H1 (cell line): ENCODE results near the gene CYP27C1. TPM values are rescaled to one million over a fixed set of nuclear protein-coding genes. Genes with fewer than 3 reads are reported as not detected.
"Not testable (repeated sequence)": the region's sequence is repeated elsewhere in the genome, so short reads cannot be mapped to it uniquely, and the experiment has no call there.

Experiments
- CTCF ChIA-PET: fragments of 300-600 bp; sonication (Branson Sonifier 250); formaldehyde crosslinking; loops from one replicate; lab custom pipeline; 2021; ENCODE audit not compliant: partially characterized antibody; lab: Charles Lee
- POLR2A ChIA-PET: fragments of 300-600 bp; sonication (Branson Sonifier 250); formaldehyde crosslinking; loops from one replicate; lab custom pipeline; 2021; ENCODE audit warnings: inconsistent platforms; ENCODE audit not compliant: partially characterized antibody; lab: Charles Lee
- DNase-seq, 2 experiments: peaks; one replicate each; pipeline versions ENCODE4 v3.0.0 to v3.0.0-alpha.2; 2010 to 2022; ENCODE audit warnings: low spot score in 2 of 2, low read depth in 1 of 2, mixed read lengths in 1 of 2
- FAIRE-seq: peaks from 2 replicates; lab custom pipeline; 2011; peaks lifted over from hg19 to GRCh38; lab: Jason Lieb, UNC
- H2AFZ ChIP-seq: 2 replicates; pipeline ENCODE4 v1.8.1; 2012; ENCODE audit warnings: low read length, inconsistent platforms
- H2AK5ac ChIP-seq: 2 replicates; pipeline ENCODE4 v1.6.1; 2013; ENCODE audit warnings: low read depth, low read length
- H2BK120ac ChIP-seq: replicated peaks from 2 replicates; pipeline ENCODE3; 2013; ENCODE audit warnings: low read depth, low read length, inconsistent platforms
- H2BK12ac ChIP-seq: 2 replicates; pipeline ENCODE4 v1.6.1; 2013; ENCODE audit warnings: low read depth, low read length
- H2BK15ac ChIP-seq: 2 replicates; pipeline ENCODE4 v1.6.1; 2013; ENCODE audit warnings: low read length
- H2BK20ac ChIP-seq: 2 replicates; pipeline ENCODE4 v1.6.1; 2013; ENCODE audit warnings: low read length
- H2BK5ac ChIP-seq: 2 replicates; pipeline ENCODE4 v1.6.1; 2013; ENCODE audit warnings: low read depth, low read length
- H3K14ac ChIP-seq: 2 replicates; pipeline ENCODE4 v1.6.1; 2013; ENCODE audit warnings: inconsistent platforms; ENCODE audit not compliant: insufficient read length
- H3K18ac ChIP-seq: 2 replicates; pipeline ENCODE4 v1.6.1; 2013; ENCODE audit warnings: low read length; ENCODE audit errors: extremely low read depth
- H3K23ac ChIP-seq: 2 replicates; pipeline ENCODE4 v1.6.1; 2013; ENCODE audit warnings: inconsistent platforms; ENCODE audit not compliant: insufficient read length
- H3K23me2 ChIP-seq: 2 replicates; pipeline ENCODE4 v1.6.1; 2013; ENCODE audit warnings: low read depth, low read length
- H3K27ac ChIP-seq: 2 replicates; pipeline ENCODE4 v1.6.1; 2011; ENCODE audit warnings: low read depth, low read length, inconsistent platforms
- H3K27me3 ChIP-seq, 4 experiments: replicated peaks in 1 of 4; 1 replicate in 1 of 4; 2 replicates in 3 of 4; pipeline versions ENCODE4 v1.6.1 to v1.8.1; 2011 to 2013; ENCODE audit warnings: low read length in 3 of 4, mild to moderate bottlenecking in 3 of 4, inconsistent platforms in 2 of 4, mixed read lengths in 2 of 4, moderate library complexity in 1 of 4; ENCODE audit not compliant: control insufficient read depth in 3 of 4, insufficient read depth in 3 of 4; ENCODE audit errors: extremely low read depth in 1 of 4
- H3K36me3 ChIP-seq, 4 experiments: 2 replicates each; pipeline versions ENCODE4 v1.6.1 to v1.8.1; 2011 to 2013; ENCODE audit warnings: mild to moderate bottlenecking in 4 of 4, low read length in 3 of 4, moderate library complexity in 2 of 4, control low read depth in 1 of 4, inconsistent platforms in 1 of 4; ENCODE audit not compliant: insufficient read depth in 4 of 4, control insufficient read depth in 2 of 4
- H3K4ac ChIP-seq: replicated peaks from 2 replicates; pipeline ENCODE3; 2013; ENCODE audit warnings: low read length, low read depth, mixed read lengths, inconsistent platforms; ENCODE audit not compliant: insufficient read length
- H3K4me1 ChIP-seq, 4 experiments: replicated peaks in 1 of 4; 1 replicate in 1 of 4; 2 replicates in 3 of 4; pipeline versions ENCODE4 v1.6.1 to v1.8.1; 2011 to 2013; ENCODE audit warnings: low read length in 3 of 4, inconsistent platforms in 2 of 4, mixed read lengths in 1 of 4; ENCODE audit not compliant: insufficient read depth in 4 of 4, control insufficient read depth in 3 of 4
- H3K4me2 ChIP-seq, 2 experiments: 2 replicates each; pipeline versions ENCODE4 v1.6.1 to v1.8.1; 2011 to 2013; ENCODE audit warnings: low read depth in 2 of 2, low read length in 2 of 2, control low read depth in 1 of 2, inconsistent platforms in 1 of 2, mild to moderate bottlenecking in 1 of 2; ENCODE audit not compliant: insufficient read depth in 1 of 2
- H3K4me3 ChIP-seq, 4 experiments: fragments of 200-600, 300-600 bp in 1 of 4; sonication (generic), shearing (Covaris generic), sonication (Bioruptor Twin) in 1 of 4; 2 replicates each; pipeline versions ENCODE4 v1.5.1 to v1.8.1; 2011 to 2016; ENCODE audit warnings: low read length in 4 of 4, low read depth in 3 of 4, control low read depth in 2 of 4, inconsistent platforms in 2 of 4, mild to moderate bottlenecking in 2 of 4, mixed read lengths in 1 of 4, moderate library complexity in 1 of 4; ENCODE audit not compliant: insufficient read depth in 2 of 4; ENCODE audit errors: extremely low read depth in 1 of 4
- H3K56ac ChIP-seq: replicated peaks from 2 replicates; pipeline ENCODE3; 2013; ENCODE audit warnings: low read depth, mild to moderate bottlenecking, mixed read lengths, low read length, inconsistent platforms; ENCODE audit not compliant: insufficient read length
- H3K79me1 ChIP-seq: 2 replicates; pipeline ENCODE4 v1.6.1; 2013; ENCODE audit warnings: low read depth, low read length, control low read depth
- H3K79me2 ChIP-seq, 2 experiments: 2 replicates each; pipeline versions ENCODE4 v1.6.1 to v1.8.1; 2012 to 2013; ENCODE audit warnings: low read length in 2 of 2, mild to moderate bottlenecking in 2 of 2, inconsistent platforms in 1 of 2; ENCODE audit not compliant: insufficient read depth in 2 of 2, control insufficient read depth in 1 of 2
- H3K9ac ChIP-seq, 4 experiments: replicated peaks in 1 of 4; 1 replicate in 1 of 4; 2 replicates in 3 of 4; pipeline versions ENCODE4 v1.6.1 to v1.8.1; 2011 to 2013; ENCODE audit warnings: low read depth in 3 of 4, low read length in 3 of 4, control low read depth in 2 of 4, mild to moderate bottlenecking in 2 of 4, moderate library complexity in 2 of 4, inconsistent platforms in 1 of 4; ENCODE audit errors: extremely low read depth in 1 of 4
- H3K9me3 ChIP-seq, 2 experiments: 2 replicates each; pipeline versions ENCODE4 v1.6.1 to v1.8.1; 2012 to 2013; ENCODE audit warnings: mild to moderate bottlenecking in 2 of 2, moderate library complexity in 2 of 2, control low read depth in 1 of 2, inconsistent platforms in 1 of 2, low read depth in 1 of 2, low read length in 1 of 2, mixed read lengths in 1 of 2; ENCODE audit not compliant: insufficient read depth in 2 of 2
- H4K20me1 ChIP-seq, 2 experiments: replicated peaks in 1 of 2; 2 replicates each; pipeline versions ENCODE3 to v1.8.1; 2011 to 2013; ENCODE audit warnings: inconsistent platforms in 2 of 2, low read length in 2 of 2, mild to moderate bottlenecking in 1 of 2; ENCODE audit not compliant: insufficient read depth in 2 of 2, control insufficient read depth in 1 of 2
- H4K5ac ChIP-seq: 2 replicates; pipeline ENCODE4 v1.6.1; 2013; ENCODE audit warnings: low read length, low read depth, mixed read lengths, inconsistent platforms; ENCODE audit not compliant: insufficient read length
- H4K8ac ChIP-seq: 2 replicates; pipeline ENCODE4 v1.8.0; 2013; ENCODE audit warnings: mild to moderate bottlenecking, moderate library complexity, low read length, inconsistent platforms; ENCODE audit not compliant: insufficient read depth; ENCODE audit errors: extremely low read depth
- H4K91ac ChIP-seq: replicated peaks from 2 replicates; pipeline ENCODE3; 2013; ENCODE audit warnings: low read length, mixed read lengths, inconsistent platforms; ENCODE audit not compliant: insufficient read length
- WGBS, 2 experiments: shearing (Covaris generic) in 1 of 2; methylation state at CpG; one replicate each; pipeline versions ENCODE4 v1.1.6 to v1.1.7; 2013 to 2015; ENCODE audit warnings: low lambda C conversion rate in 2 of 2, mixed read lengths in 2 of 2, inconsistent platforms in 1 of 2, low coverage in 1 of 2, missing lambda C conversion rate in 1 of 2; ENCODE audit not compliant: insufficient replicate concordance in 2 of 2, insufficient coverage in 1 of 2, insufficient read length in 1 of 2; ENCODE audit errors: extremely low coverage in 1 of 2, missing lambda C conversion rate in 1 of 2; 5-methylcytosine and 5-hydroxymethylcytosine counted together
- polyA plus RNA-seq, 7 experiments: library from polyadenylated mRNA; depleted of rRNA in 3 of 7; stranded (reverse) in 5 of 7; unstranded in 2 of 7; fragments of >200 nt in 5 of 7; fragments of 200-250 nt in 2 of 7; gene quantifications; 1 replicate in 5 of 7; 2 replicates in 1 of 7; 4 replicates in 1 of 7; pipeline versions ENCODE4 v1.2.1 to v1.2.3, GENCODE V29; 2011 to 2013; ENCODE audit warnings: missing spikeins in 2 of 7, mixed read lengths in 2 of 7
- total RNA-seq: library from RNA; stranded (reverse); fragmentation: NEBNext Ultra II Directional; extraction: Animal tissue kit (Norgen Biotek cat#: 25700); gene quantifications from 2 replicates; pipeline ENCODE4 v1.2.1, GENCODE V29; 2021

CYP27C1 gene
- total and polyA plus RNA-seq, 2 of the 8 experiments (the other 6 are each of a cell fraction or from before 2014, with no cell fraction given): 1.3 to 3.2 TPM

DNA sequence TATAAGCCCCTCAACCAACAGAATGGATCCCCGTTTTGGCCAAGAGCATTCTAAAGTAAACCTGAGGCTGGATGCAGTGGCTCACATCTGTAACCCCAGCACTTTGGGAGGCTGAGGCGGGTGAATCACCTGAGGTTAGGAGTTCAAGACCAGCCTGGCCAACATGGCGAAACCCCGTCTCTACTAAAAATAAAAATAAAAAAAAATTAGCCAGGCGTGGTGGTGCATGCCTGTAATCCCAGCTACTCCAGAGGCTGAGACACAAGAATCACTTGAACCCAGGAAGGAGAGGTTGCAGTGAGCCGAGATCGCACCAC, 57.1 kb downstream of the CYP27C1 start:
- H3K18ac ChIP-seq, H2BK120ac ChIP-seq, H3K4me1 ChIP-seq, H2BK15ac ChIP-seq, H2BK20ac ChIP-seq, H2AFZ ChIP-seq, H4K5ac ChIP-seq, H3K4ac ChIP-seq, H3K56ac ChIP-seq, H2BK12ac ChIP-seq, H3K79me1 ChIP-seq, FAIRE-seq, DNase-seq, POLR2A ChIA-PET, H2AK5ac ChIP-seq, H2BK5ac ChIP-seq, H3K23me2 ChIP-seq, H3K4me2 ChIP-seq, H4K8ac ChIP-seq, H3K36me3 ChIP-seq, H4K20me1 ChIP-seq, H3K4me3 ChIP-seq, H3K9me3 ChIP-seq, H3K9ac ChIP-seq, H3K23ac ChIP-seq, H4K91ac ChIP-seq, H3K27me3 ChIP-seq, H3K14ac ChIP-seq, H3K27ac ChIP-seq, H3K79me2 ChIP-seq: not testable (repeated sequence)
- WGBS, 2 experiments: 94% methylated on average over 7 of the region's 7 CpGs; no CpG with 5 or more reads in 1 of the 2 experiments
- CTCF ChIA-PET: interaction anchor here (0.6 to 1.9 kb wide), 5 partner anchors 11 to 95 kb away, joined by 3 to 4 read pairs (median 3); no protein-coding TSS in a partner anchor
